Thoracic aorta (tissue), 2 donors: ENCODE measurements around the gene GOLGA1. TPM values are rescaled to one million over a fixed set of nuclear protein-coding genes. Genes with fewer than 3 reads are reported as not detected.

Experiments used
- ATAC-seq: fragments of 150-250 bp; one replicate; pipeline ENCODE4 v1.8.0; 2017; ENCODE audit warnings: low read depth; ENCODE audit not compliant: insufficient number of reproducible peaks, low FRiP score
- DNase-seq: peaks from one replicate; pipeline ENCODE4 v3.0.0-alpha.2; 2020; ENCODE audit warnings: low spot score
- H3K27ac ChIP-seq, 2 donors: fragments of 200-600 bp; sonication (generic); 1 replicate in 1 of 2; 2 replicates in 1 of 2; pipeline ENCODE4 v1.5.1; 2016; ENCODE audit warnings: mild to moderate bottlenecking in 2 of 2, moderate library complexity in 2 of 2
- H3K27me3 ChIP-seq: fragments of 200-600 bp; sonication (generic); replicated peaks from 2 replicates; pipeline ENCODE4 v1.6.0; 2016; ENCODE audit warnings: mild to moderate bottlenecking; ENCODE audit not compliant: insufficient read depth
- H3K36me3 ChIP-seq: fragments of 200-600 bp; sonication (generic); one replicate; pipeline ENCODE4 v1.5.1; 2016
- H3K4me1 ChIP-seq, 2 donors: fragments of 200-600 bp; sonication (generic); 1 replicate in 1 of 2; 2 replicates in 1 of 2; pipeline versions ENCODE4 v1.5.1 to v1.6.0; 2016; ENCODE audit warnings: low read depth in 2 of 2, mild to moderate bottlenecking in 1 of 2; ENCODE audit not compliant: control insufficient read depth in 1 of 2
- H3K4me3 ChIP-seq: fragments of 200-600 bp; sonication (generic); 2 replicates; pipeline ENCODE4 v1.5.1; 2016; ENCODE audit warnings: mild to moderate bottlenecking
- H3K9me3 ChIP-seq: fragments of 200-600 bp; sonication (generic); 2 replicates; pipeline ENCODE4 v1.5.1; 2016
- CTCF ChIP-seq: fragments of 200-600 bp; sonication (generic); IDR thresholded peaks from one replicate; pipeline ENCODE4 v1.5.1; 2019; ENCODE audit warnings: antibody characterized with exemption
- total RNA-seq, 2 donors: library from RNA; depleted of rRNA; stranded (reverse); fragments of >200 nt; gene quantifications; one replicate each; pipeline versions ENCODE4 v1.1.0 to v1.2.3, GENCODE V29; 2016

Gene GOLGA1
- total RNA-seq, 2 donors from 2014 or later, result 11.6 to 22.2 TPM

GRCh38 chr9:124897570-124898460 lies 43.1 kb downstream of the GOLGA1 start:
- Histone ChIP-seq H3K4me1 (no peaks in the 10 kb centered on the region), H3K36me3 (peaks cover 34% of the 10 kb centered on the region), H3K9me3 (no peaks in the 10 kb centered on the region), H3K27ac (no peak overlapping the region), H3K4me3 (no peak overlapping the region), H3K27me3 (no peaks in the 10 kb centered on the region)
- ATAC-seq, result no peak
- DNase-seq, result no peak
- no peak for TF ChIP-seq CTCF

GRCh38 chr9:124894741-124895170 lies 46.1 kb downstream of the GOLGA1 start:
- Histone ChIP-seq H3K4me1 (no peaks in the 10 kb centered on the region), H3K27me3 (no peaks in the 10 kb centered on the region), H3K27ac (no peak overlapping the region), H3K4me3 (no peak overlapping the region), H3K9me3 (no peaks in the 10 kb centered on the region), H3K36me3 (peaks cover 43% of the 10 kb centered on the region)
- no peak for DNase-seq
- TF ChIP-seq CTCF, result no peak
- ATAC-seq, result no peak

GRCh38 chr9:124894035-124894740 lies 46.7 kb downstream of the GOLGA1 start:
- no peaks in the 10 kb centered on the region for H3K9me3 ChIP-seq
- no peak for ATAC-seq
- DNase-seq, result no peak
- TF ChIP-seq CTCF, result no peak
- H3K27ac ChIP-seq, result no peak overlapping the region
- no peaks in the 10 kb centered on the region for H3K27me3 ChIP-seq
- peaks cover 39% of the 10 kb centered on the region for H3K36me3 ChIP-seq
- no peak overlapping the region for H3K4me3 ChIP-seq
- no peaks in the 10 kb centered on the region for H3K4me1 ChIP-seq

- H3K27ac ChIP-seq, result no peak overlapping the region
- no peaks in the 10 kb centered on the region for H3K4me1 ChIP-seq
- no peak for TF ChIP-seq CTCF
- H3K4me3 ChIP-seq, result no peak overlapping the region
- peaks cover 61% of the 10 kb centered on the region for H3K36me3 ChIP-seq
- ATAC-seq, result no peak
- no peaks in the 10 kb centered on the region for H3K27me3 ChIP-seq
- no peak for DNase-seq
- H3K9me3 ChIP-seq, result no peaks in the 10 kb centered on the region
Measured at GRCh38 chr9:124890179-124890578, 50.7 kb downstream of the GOLGA1 start.

GRCh38 chr9:124889006-124889405 lies 51.9 kb downstream of the GOLGA1 start:
- ATAC-seq, result no peak
- H3K4me3 ChIP-seq, result no peak overlapping the region
- H3K27ac ChIP-seq, result no peak overlapping the region
- peaks cover 60% of the 10 kb centered on the region for H3K36me3 ChIP-seq
- no peak for DNase-seq
- no peaks in the 10 kb centered on the region for H3K9me3 ChIP-seq
- H3K4me1 ChIP-seq, result no peaks in the 10 kb centered on the region
- H3K27me3 ChIP-seq, result no peaks in the 10 kb centered on the region
- no peak for TF ChIP-seq CTCF
